Activated CD8-positive, alpha-beta memory T cell treated with anti-CD3 and anti-CD28 coated beads, Interleukin-2, amount 50 U/mL, for 48 hours (primary cell): ENCODE measurements around the gene KCND1.

Experiments
- DNase-seq: peaks from one replicate; pipeline ENCODE4 v3.0.0-alpha.2; 2020

KCND1 gene

GRCh38 chrX:48936429-48937053 is 35.1 kb downstream of the KCND1 start:
- no peak for DNase-seq

- DNase-seq: no peak
Observed at GRCh38 chrX:48935301-48935670, 36.4 kb downstream of the KCND1 start.

GRCh38 chrX:48934581-48935300 is 36.9 kb downstream of the KCND1 start:
- DNase-seq: no peak

- DNase-seq: no peak
Observed at GRCh38 chrX:48933757-48934156, 37.9 kb downstream of the KCND1 start.

- DNase-seq: no peak
Observed at GRCh38 chrX:48927736-48928382, 43.8 kb downstream of the KCND1 start.

GRCh38 chrX:48927123-48927522 is 44.5 kb downstream of the KCND1 start:
- no peak for DNase-seq

- no peak for DNase-seq
Observed at GRCh38 chrX:48924270-48924669, 47.4 kb downstream of the KCND1 start.

GRCh38 chrX:48923771-48924170 is 47.9 kb downstream of the KCND1 start:
- DNase-seq: no peak

- no peak for DNase-seq
Observed at GRCh38 chrX:48920718-48921104, 50.9 kb downstream of the KCND1 start.

GRCh38 chrX:48919947-48920717 is 51.5 kb downstream of the KCND1 start:
- DNase-seq: no peak

GRCh38 chrX:48919360-48919841 is 52.2 kb downstream of the KCND1 start:
- DNase-seq: no peak

GRCh38 chrX:48918643-48919340 is 52.9 kb downstream of the KCND1 start, which contains the start of gene PIM2:
TSS of gene PIM2 (minus strand) at chrX:48919024. CDS start at chrX:48918834, 190 bp downstream.
- DNase-seq: peak; percentile 90

- DNase-seq: no peak
Observed at GRCh38 chrX:48918301-48918642, 53.4 kb downstream of the KCND1 start.

GRCh38 chrX:48917139-48918001 is 54.3 kb downstream of the KCND1 start:
- DNase-seq: peak; percentile 90

GRCh38 chrX:48914593-48915493 is 56.8 kb downstream of the KCND1 start:
- DNase-seq: no peak

GRCh38 chrX:48913605-48914366 is 57.9 kb downstream of the KCND1 start:
- DNase-seq: no peak

- peak; percentile 95 for DNase-seq
Observed at GRCh38 chrX:48911412-48912182, 60.0 kb downstream of the KCND1 start, which contains the start of gene SLC35A2. TSS of gene SLC35A2 (minus strand) at chrX:48911646. CDS start at chrX:48911636, 10 bp downstream.
